ENCODE results near the gene TKFC.

Gene TKFC

DNA sequence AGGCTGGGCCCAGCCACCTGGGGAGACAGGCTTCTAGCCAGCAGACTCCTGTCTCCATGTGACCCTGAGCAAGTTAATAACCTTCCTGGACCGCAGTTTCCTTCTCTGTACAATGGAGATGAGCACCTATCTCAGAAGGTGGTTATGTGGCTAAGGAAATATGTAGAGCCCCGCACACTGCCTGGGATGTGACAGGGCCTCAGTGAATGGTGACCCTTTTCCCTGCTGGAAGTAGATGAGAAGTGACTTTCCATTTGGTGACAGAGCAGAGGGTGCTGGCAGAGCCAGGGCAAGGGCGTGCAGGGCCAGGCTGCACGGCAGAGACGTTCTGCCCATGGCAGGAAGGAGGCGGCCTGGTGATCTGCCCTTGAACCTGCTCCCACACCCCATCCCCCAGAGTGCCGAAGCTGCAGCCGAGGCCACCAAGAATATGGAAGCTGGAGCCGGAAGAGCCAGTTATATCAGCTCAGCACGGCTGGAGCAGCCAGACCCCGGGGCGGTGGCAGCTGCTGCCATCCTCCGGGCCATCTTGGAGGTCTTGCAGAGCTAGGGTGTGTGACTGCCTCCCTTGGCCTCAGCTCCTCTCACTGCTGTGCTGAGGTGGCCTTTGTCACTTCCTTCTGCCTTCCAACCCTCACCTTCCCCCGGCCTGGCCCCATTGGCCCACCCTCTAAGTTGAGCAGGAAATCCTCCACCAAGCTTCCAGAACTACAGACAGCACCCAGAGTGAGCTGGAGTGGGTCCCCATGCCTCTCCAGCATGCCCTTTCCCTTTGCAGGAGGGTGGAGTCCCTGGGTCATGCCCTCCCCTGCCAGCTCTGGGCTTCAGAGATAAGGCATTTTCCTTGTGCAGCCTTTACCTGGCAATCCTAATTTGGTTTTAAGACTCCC, 13.2 kb downstream of the TKFC start:
- DNase-seq, result no peak

DNA sequence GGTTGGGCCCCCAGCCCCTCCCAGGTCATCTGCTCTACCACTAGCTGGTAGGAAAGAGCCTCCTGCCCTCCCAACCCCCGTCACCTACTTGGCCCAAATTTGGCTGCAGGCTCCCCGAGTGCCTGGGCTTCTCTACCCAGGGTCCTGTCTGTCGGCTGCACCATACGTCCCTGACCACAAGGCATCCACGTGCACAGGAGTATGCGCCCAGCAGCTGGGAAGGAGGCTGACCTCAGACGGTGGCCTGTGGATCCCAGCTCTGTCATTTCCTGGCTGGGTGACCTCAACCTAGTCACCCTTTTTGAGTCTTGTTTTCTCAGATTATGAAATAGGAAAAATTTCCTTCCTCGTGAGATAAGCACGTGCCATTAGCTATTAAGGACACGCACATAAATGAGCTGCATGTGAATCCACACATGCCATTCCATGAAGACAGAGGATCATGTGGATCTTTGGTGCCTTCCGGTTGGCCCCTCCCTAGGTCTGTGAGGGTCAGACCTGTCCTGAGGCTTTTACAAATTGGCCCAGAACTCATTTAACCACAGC, 15.0 kb downstream of the TKFC start:
- DNase-seq, result no peak

DNA sequence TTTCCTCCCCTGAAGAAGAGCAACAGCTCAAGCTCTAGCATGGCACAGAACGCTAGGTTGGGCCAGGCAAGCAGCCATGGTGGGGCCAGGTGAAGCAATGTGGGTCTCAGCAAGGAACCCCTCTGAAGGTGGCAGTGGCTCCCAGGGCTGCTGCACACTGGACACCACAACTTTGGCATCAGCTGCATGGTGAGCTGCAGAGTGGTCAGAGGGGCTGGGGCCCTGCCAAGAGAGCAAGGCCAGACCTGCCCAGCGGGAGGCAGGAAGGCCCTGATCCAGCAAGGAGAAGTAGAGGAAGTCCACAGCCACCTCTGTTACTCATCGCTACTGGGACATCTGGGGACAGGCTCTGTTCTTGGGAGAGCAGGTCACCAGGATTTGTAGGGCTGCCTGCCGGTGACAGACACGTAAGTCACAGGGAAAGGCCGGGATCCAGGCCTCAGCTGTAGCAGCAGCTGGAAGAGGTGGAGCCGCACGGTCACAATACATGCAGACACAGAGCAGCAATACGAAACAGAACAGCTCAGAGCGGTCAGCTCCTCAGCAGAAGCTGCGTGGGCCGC, 16.2 kb downstream of the TKFC start:
- no peak for DNase-seq

DNA sequence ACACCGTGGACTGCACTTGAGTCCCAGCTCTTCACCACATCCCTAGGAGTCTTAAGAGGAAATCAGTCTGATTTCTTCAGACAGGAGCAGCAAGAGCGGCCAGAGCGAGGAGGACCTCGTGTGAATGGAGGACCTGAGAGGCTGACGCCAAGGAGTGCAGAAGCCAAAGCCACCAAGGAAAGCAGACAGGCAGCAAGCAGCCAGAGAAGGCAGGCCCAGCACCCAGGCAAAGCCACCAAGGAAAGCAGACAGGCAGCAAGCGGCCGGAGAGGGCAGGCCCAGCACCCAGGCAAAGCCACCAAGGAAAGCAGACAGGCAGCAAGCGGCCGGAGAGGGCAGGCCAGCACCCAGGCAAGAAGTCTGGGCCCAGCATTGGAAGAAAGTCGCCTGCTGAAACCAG, 16.9 kb downstream of the TKFC start:
- no peak for DNase-seq

DNA sequence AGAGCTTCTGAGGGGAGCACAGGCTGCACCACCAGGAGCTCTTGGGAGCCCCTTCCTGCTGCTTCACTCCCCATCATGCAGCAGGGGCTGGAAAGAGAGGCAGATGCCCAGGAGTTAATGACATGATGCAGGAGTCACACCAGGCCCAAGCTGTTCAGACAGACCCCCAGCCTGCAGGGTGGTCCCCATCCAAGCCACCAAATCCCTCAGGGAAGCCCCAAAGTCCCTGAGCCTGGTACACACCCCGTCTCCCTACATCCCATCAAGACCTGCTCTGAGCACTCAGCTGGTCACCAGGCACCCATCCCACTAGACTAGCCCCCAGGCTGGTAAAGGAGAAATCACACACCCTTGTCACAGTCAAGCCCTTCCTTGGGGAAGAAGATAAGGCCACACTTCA, 17.3 kb downstream of the TKFC start:
- no peak for DNase-seq

DNA sequence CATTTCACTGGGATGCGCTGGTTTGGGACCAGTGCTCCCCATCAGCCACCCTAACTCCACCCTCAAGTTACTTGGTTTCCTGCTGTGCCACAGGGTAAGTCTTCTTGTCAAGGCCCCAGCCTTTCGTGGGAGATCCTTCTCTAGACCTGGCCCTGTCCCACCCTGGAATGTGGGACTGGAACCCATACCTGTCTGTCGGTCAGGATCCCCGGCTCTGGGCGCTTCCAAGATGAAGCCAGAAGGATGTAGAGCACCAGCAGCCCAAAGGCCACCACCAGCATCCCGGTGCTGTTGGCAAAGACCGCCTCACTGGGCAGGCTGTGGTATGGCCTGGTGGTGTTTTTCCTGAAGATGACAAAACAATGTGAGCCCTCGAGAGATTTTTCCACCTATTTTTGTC, 17.8 kb downstream of the TKFC start:
- DNase-seq, result no peak

DNA sequence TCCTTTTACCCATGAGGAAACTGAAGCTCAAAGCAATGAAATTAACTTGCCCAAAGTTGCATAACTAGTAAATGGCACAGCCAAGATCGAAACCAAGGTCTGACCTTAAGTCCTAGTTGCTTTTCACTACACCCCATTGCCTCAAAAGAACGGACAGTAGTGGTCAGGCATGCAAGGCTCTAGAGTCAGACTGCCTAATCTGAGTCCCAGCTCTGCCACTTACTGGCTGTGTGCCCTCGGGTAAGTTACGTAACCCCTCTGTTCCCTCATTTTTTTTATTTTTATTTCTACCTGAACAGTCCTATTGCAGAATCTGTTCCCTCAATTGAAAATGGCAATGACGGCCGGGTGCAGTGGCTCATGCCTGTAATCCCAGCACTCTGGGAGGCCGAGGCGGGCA, 19.0 kb downstream of the TKFC start:
- no peak for DNase-seq

DNA sequence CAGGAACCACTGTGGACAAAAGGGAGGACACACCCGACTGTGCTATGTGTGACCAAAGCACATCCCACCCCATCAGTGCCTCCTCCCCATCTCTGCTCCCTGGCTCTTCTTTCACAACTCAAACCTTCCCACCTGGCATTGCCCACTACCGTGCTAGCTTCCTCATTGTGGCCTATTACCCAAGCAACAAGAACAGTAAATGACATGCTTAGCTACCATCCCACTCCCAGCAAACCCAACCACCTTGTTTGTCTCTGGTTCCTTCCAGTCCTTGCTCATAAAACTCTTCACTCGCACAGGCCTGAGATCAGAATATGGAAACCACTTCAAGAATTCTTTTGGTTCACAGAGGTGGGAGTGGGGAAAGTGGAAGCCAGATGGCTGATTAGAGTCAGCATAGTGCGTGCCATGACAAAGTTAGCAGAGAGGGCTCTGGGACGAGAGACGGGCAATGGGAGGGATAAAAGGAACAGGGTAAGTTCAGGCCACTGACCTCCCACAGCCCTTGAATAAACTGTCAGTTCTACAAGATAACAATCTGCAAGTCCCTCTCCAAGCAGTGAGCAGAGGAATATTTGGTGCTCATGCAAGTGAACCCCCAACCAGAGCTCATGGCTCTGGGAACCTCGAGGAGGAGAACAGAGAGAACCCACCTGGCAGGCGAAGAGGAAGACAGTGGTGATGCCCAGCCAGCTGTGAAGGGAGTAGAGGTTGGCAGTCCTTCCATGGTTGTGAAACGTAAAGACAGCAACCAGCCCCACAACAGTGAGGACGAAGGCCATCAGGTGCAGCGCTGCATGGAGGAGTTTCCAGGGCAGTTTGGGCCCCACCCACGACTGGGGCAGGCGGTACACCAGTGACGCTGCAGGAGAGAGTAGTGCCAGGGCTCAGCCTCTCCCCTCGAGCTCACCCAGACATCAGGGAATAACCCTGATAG, 20.4 kb downstream of the TKFC start:
- DNase-seq, result no peak

DNA sequence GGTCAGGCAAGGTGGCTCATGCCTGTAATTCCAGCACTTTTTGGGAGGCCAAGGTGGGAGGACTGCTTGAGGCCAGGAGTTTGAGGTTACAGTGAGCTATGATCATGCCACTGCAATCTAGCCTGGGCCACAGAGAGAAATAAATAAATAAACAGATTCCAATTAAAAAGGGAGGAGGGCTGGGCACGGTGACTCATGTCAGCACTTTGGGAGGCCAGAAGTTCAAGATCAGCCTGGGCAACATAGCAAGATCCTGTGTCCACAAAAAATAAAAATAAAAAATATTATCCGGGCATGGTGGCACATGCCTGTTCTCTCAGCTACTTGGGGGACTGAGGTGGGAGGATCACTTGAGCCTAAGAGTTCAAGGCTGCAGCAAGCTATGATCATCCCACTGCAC, 21.2 kb downstream of the TKFC start:
- no peak for DNase-seq

DNA sequence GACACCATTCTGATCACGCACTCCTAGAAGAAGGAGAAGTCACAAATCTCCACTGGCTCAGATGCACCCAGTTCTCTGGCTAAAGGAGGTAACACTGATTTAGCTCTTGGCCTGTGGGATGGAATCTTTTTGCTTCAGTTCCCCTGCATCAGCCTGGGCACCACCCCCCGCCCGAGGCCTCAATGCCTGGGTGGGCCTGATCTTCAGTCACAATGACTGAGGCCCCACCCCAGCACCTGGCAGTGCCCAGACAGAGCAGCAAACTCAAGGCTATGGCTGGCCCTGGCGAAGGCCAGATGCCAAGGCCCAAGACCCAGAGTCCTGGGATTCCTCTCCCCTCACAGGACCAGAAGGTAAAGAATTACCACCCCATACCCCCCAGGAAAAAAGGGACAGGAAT, 23.7 kb downstream of the TKFC start:
- no peak for DNase-seq

DNA sequence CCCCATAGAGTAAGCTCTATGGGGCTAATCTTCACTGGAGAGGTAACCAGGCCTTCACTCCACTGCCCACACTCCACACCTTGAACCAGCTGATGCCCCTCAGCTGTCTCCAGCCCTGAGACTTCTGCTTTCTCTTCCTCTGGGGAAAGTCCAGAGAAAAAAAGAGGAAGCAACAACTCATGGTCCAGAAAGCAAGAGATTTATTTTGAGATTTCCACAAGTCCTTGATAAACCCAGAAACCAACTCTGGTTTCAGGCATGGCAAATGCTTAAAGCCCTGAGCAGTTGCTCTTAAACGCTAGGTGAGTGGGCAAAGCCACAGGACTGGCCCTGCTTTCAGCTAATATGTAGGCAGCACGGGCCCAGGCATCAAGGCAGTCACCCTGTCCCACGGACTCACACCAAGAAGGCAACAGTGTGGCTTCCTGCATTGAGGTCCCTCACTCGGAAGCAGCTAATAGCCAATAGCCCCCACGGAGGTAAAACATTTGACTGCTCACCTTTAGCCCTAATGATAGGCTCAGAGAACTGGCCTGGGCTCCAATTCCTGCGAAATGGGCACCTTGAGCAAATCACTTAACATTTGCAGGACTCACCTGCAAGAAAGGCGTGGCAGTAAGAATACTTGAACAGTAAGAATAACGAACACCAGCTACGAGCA, 24.3 kb downstream of the TKFC start:
- no peak for DNase-seq

DNA sequence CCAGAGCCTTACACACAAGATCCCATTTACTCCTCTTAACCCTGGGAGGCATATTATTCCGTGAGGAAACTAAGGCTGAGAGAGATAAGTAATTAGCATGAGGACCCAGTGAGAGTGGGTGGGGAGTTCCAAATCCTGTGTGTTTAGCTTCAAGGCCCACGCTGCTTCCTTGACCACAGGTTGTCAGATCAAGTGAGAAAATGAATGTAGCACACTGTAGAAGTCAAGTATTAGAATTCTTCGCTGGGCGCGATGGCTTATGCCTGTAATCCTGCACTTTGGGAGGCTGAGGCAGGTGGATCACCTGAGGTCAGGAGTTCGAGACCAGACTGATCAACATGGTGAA, 24.8 kb downstream of the TKFC start:
- no peak for DNase-seq

DNA sequence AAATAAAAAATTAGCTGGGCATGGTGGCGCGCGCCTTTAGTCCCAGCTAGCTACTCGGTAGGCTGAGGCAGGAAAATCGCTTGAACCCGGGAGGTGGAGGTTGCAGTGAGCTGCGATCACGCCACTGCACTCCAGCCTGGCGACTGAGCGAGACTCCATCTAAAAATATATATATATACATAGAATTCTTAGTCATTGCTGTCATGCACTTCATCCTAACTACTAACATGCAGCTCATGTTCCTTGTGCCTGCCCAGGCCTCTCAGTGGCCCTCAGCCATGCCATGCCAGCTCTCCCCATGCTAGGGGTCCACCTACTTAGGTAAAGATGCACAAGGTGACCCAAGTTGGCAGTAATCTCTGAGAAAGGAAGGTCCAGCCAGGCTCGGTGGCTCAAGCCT, 25.5 kb downstream of the TKFC start:
- DNase-seq, result no peak

DNA sequence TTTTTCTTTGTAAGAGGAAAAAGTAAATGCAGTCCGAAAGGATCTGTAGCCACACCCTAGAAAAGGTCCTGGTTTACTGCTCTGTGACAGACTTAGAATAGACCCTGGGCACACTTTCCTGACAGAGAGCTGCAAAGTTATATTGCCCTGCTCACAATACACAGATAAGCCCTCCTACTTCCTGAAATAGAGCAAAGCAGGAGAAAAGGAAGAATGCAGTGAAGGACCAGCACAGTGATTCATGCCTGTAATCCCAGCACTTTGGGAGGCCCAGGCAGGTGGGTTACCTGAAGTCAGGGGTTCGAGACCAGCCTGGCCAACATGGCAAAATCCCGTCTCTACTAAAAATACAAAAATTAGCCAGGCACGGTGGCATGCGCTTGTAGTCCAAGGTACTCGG, 26.5 kb downstream of the TKFC start:
- no peak for DNase-seq

DNA sequence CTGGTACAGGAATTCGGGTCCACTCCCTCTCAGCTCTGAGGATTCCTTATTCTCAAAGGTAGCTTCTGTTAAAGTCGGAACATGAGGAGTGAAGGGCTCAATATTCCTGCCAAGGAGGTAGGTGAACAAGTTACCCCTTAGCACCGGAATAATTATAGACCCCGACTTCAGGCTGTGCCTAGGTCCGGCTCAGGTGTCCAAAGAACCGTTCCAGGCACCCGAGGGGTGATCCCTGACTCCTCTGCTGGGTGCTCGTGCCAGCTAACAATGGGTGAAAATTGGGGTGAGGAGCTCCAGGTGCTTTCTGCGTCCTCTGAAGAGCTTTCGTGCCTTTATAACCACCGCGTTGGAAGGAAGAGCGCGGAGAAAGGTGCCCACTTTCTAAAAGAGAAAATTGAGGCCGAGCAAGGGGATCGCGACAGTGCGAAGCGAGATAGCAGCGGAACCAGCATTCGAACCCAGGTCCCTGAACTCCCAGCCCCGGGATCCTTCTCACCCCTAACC, 28.3 kb downstream of the TKFC start:
- DNase-seq, result no peak

DNA sequence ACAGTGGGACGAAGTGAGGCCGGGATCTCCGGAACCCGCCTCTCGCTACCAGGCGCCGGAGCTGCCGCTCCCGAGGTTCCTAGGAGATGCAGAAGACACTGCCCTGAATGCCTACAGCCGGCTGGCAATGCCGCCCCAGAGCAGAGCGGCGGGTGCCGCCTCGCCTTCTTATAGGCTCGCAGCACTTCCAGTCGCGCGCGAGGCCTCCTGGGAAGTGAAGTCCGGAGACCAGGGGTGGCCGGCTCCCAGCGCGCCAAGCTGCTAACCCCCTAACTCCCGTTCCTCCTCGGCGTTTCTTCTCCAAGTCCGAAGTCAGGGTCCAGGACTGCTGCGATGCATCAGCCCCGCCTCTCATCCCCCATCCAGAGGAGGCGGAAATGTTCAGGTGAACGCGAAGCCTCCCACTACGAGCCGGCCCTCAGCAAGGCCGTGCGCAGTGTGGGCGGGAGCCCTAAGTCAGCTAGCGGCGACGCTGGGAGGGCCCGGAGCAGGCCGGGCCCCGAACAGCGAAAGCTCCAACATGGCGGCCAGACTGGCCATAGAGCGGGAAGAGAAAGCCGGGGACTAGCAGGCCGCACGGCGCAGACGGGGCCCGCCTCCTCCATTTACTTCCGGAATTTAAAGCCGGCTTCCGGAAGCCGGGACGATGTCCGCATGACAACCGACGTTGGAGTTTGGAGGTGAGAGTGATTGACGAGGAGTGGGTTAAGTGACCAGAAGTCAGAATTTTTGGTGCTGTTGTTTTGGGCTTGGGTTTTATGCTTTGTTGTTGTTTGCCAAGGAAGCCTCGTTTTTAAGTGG, 28.9 kb downstream of the TKFC start, which contains the start of the genes CYB561A3 and TMEM138:
Gene CYB561A3, minus strand, starts transcription at position 142 of the 801 bp plus-strand sequence. CDS start 5,169 bp downstream, outside the sequence.
Gene TMEM138, plus strand, starts transcription at position 634 of the 801 bp plus-strand sequence. CDS start 2,017 bp downstream, outside the sequence.
- peak; percentile 91 to 92 for DNase-seq

DNA sequence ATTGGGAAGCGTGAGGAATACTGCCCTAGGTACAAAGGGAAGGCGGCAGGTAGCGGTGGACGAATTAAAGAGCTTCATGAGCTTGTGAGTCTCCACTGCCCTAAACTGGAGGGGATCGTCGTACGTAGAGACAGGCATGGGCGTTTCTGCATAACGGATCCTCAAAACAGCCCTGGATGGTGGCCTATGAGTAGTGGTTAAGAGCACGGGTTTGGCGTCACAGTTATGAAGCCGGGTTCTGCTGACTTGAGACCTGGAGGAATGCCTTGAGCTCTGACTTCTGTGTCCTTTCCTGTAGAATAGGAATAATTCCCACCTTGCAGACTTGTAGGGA, 29.5 kb downstream of the TKFC start:
- peak; percentile 22 to 44 for DNase-seq

DNA sequence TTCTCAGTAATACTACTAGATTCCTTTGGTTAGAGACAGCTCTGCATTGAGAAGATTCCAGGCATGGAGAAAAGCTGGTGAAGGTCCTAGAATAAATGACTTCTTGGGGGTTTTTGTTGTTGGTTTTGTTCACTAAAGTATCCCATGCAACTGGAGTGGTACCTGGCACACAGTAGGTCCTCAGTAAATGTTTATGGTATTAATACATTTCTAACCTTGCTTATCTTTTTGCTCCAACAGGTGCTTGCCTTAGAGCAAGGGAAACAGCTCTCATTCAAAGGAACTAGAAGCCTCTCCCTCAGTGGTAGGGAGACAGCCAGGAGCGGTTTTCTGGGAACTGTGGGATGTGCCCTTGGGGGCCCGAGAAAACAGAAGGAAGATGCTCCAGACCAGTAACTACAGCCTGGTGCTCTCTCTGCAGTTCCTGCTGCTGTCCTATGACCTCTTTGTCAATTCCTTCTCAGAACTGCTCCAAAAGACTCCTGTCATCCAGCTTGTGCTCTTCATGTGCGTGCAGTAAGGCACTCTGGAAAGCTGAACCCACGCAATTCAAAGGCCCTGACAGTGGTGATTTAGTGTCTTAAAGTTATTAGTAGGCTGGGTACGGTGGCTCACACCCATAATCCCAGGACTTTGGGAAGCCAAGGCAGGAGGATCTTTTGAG, 31.1 kb downstream of the TKFC start:
- no peak for DNase-seq

DNA sequence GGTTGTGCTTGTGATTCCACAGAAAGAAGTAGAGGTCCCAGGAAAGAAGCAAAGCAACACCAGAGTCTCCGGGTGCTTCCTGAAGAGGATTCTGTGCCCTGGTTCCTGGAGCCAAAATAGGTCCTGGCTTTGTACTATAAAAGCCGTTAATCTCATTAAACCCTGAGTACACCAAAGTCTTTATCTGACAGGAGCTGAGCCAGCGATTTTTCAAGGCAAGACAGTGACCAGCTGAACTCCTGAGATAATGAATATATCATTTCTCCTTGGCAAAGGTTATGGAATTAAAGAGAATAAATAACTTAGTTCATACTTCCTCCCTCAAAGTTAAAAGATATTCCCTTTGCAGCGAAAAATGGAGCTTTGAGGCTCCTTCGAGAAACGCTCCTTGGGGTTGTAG, 34.4 kb downstream of the TKFC start:
- no peak for DNase-seq

DNA sequence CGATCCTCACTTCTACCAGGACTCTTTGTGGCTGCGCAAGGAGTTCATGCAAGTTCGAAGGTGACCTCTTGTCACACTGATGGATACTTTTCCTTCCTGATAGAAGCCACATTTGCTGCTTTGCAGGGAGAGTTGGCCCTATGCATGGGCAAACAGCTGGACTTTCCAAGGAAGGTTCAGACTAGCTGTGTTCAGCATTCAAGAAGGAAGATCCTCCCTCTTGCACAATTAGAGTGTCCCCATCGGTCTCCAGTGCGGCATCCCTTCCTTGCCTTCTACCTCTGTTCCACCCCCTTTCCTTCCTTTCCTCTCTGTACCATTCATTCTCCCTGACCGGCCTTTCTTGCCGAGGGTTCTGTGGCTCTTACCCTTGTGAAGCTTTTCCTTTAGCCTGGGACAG, 35.6 kb downstream of the TKFC start:
- no peak for DNase-seq

All from stimulated activated CD4-positive, alpha-beta T cell treated with anti-CD3 and anti-CD28 coated beads, Interleukin-2, amount 100 ng/mL, for 24 hours (primary cell).